Esophagus squamous epithelium (tissue), 4 donors: ENCODE results near the gene FMNL1.

Experiments used
- CTCF ChIP-seq, 6 experiments: fragments of 450-650 bp in 4 of 6; fragments of 200-600 bp in 2 of 6; sonication (generic) in 2 of 6; IDR thresholded peaks; one replicate each; pipeline ENCODE4 v1.5.1; 2016 to 2019; ENCODE audit warnings: antibody characterized with exemption in 6 of 6, mild to moderate bottlenecking in 4 of 6, moderate library complexity in 4 of 6
- POLR2A ChIP-seq, 4 donors: fragments of 450-650 bp; IDR thresholded peaks; one replicate each; pipeline ENCODE4 v1.6.1; 2017; ENCODE audit warnings: antibody characterized with exemption in 4 of 4, mild to moderate bottlenecking in 4 of 4, moderate library complexity in 3 of 4

GRCh38 chr17:45222996-45223538, 1.4 kb downstream of the FMNL1 start:
- TF ChIP-seq CTCF (IDR thresholded peaks at IDR 0.05): no peak
- no peak for TF ChIP-seq POLR2A (IDR thresholded peaks at IDR 0.05)
